NCI-H187 treated with DMSO at 0.1 percent for 48 hours (cell line): Measurements from ENCODE around the gene KLHL11.

Source experiments
- DNase-seq: peaks from one replicate; lab custom pipeline; 2025; lab: John Stamatoyannopoulos, UW

The KLHL11 gene

GRCh38 chr17:41810659-41811548, 54.3 kb downstream of the KLHL11 start:
- DNase-seq = no peak

DNA sequence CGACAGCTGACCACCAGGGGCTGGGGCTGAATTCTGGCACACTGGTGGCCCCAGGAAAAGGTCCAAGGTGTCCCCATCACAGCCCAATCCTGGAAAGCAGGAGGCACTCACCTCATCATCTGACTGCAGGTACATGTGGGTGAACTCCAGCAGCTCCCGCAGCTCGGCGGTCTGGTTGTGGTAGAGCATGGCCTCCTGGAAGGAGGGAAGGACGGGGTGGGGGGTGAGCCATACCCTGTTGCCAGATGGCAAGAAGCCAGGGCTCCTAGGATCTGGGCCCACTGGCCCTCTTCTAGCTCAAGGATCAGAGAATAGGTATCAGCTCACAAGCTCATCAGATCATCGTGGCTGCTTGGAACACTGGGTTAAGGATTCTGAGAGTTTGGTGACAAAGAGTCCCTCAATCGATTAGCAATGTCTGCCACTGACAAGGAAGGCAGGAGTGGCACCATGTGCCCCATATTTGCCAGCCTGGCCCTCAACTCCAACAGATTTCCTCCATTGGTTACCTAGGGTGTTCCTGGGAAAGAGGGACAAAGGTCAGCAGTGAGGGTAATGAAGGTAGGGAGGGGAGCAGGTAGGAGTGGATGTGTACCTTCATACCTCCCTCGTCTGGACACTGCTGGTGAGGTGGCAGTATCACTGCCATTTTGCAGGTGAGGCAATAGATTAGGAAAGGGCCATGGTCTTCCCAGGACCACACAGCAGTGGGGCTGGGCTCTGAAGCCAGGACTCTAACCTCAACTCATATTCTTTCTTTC, 58.4 kb downstream of the KLHL11 start:
- DNase-seq = no peak
